GM21526 (cell line): ENCODE data around the gene GALNT2.

Source experiments
- ATAC-seq: cut with Tn5 transposase; IDR thresholded peaks from one replicate; pipeline ENCODE4 v1.9.1; 2021; ENCODE audit warnings: moderate library complexity; ENCODE audit not compliant: unreplicated experiment, low FRiP score

The GALNT2 gene

GRCh38 chr1:230050973-230051735, 15.9 kb upstream of the GALNT2 start:
- ATAC-seq: no peak

- no peak for ATAC-seq
Measured at GRCh38 chr1:230052018-230052417, 15.0 kb upstream of the GALNT2 start.

- no peak for ATAC-seq
Measured at GRCh38 chr1:230052665-230053064, 14.4 kb upstream of the GALNT2 start.

GRCh38 chr1:230054092-230054749, 12.8 kb upstream of the GALNT2 start:
- no peak for ATAC-seq

- ATAC-seq: no peak
Measured at GRCh38 chr1:230056098-230056497, 10.9 kb upstream of the GALNT2 start.

GRCh38 chr1:230057100-230057499, 9.9 kb upstream of the GALNT2 start:
- no peak for ATAC-seq

- no peak for ATAC-seq
Measured at GRCh38 chr1:230057681-230058565, 9.1 kb upstream of the GALNT2 start.

- ATAC-seq: no peak
Measured at GRCh38 chr1:230058626-230059025, 8.4 kb upstream of the GALNT2 start.

GRCh38 chr1:230061801-230062200, 5.2 kb upstream of the GALNT2 start:
- ATAC-seq: no peak

GRCh38 chr1:230062521-230062920, 4.5 kb upstream of the GALNT2 start:
- no peak for ATAC-seq

GRCh38 chr1:230064283-230064682, 2.8 kb upstream of the GALNT2 start:
- no peak for ATAC-seq

- no peak for ATAC-seq
Measured at GRCh38 chr1:230065161-230065560, 1.9 kb upstream of the GALNT2 start.

- ATAC-seq: no peak
Measured at GRCh38 chr1:230065571-230065970, 1.5 kb upstream of the GALNT2 start.

- ATAC-seq: no peak
Measured at GRCh38 chr1:230066031-230066430, 1.0 kb upstream of the GALNT2 start.

- ATAC-seq: peak; percentile 20
Measured at GRCh38 chr1:230067419-230067870, 407 bp downstream of the GALNT2 start.

GRCh38 chr1:230067871-230068620, 1.0 kb downstream of the GALNT2 start:
- ATAC-seq: no peak

GRCh38 chr1:230068621-230068873, 1.5 kb downstream of the GALNT2 start:
- no peak for ATAC-seq

- no peak for ATAC-seq
Measured at GRCh38 chr1:230068952-230069684, 2.1 kb downstream of the GALNT2 start.

- no peak for ATAC-seq
Measured at GRCh38 chr1:230069796-230070195, 2.8 kb downstream of the GALNT2 start.
